MCF 10A (cell line): Measurements from ENCODE around the gene SNAP47. TPM values are rescaled to one million over a fixed set of nuclear protein-coding genes. Genes with fewer than 3 reads are reported as not detected.

ENCODE experiments used
- BruUV-seq: library from RNA; stranded (reverse); fragments of 400-500 nt; replicated peaks from 2 replicates; lab custom pipeline; 2021; lab: Mats Ljungman, UMichigan
- CTCF ChIA-PET: fragments of 300-600 bp; sonication (Branson Sonifier 250); formaldehyde crosslinking; extraction: SDS; loops from one replicate; lab custom pipeline; 2021; ENCODE audit warnings: antibody characterized with exemption, inconsistent platforms; lab: Yijun Ruan, JAX
- POLR2A ChIA-PET: fragments of 300-600, 350-650 bp; sonication (Branson Sonifier 250); formaldehyde crosslinking; extraction: SDS; loops from one replicate; lab custom pipeline; 2020; ENCODE audit warnings: antibody characterized with exemption, inconsistent platforms; lab: Yijun Ruan, JAX
- DNase-seq: peaks from one replicate; pipeline ENCODE4 v3.0.0-alpha.2; 2018; ENCODE audit not compliant: unreplicated experiment
- H3K27ac Mint-ChIP-seq: one replicate; pipeline ENCODE4 v1.8.0; 2022; ENCODE audit warnings: mild to moderate bottlenecking, low read depth, mixed read lengths; ENCODE audit not compliant: unreplicated experiment
- H3K27me3 Mint-ChIP-seq: one replicate; pipeline ENCODE4 v1.8.0; 2022; ENCODE audit warnings: mixed read lengths; ENCODE audit not compliant: insufficient read depth, unreplicated experiment
- H3K36me3 Mint-ChIP-seq: one replicate; pipeline ENCODE4 v1.8.0; 2022; ENCODE audit warnings: mild to moderate bottlenecking, moderate library complexity, mixed read lengths; ENCODE audit not compliant: insufficient read depth, unreplicated experiment
- H3K4me1 Mint-ChIP-seq: one replicate; pipeline ENCODE4 v1.8.0; 2022; ENCODE audit warnings: mixed read lengths; ENCODE audit not compliant: insufficient read depth, unreplicated experiment
- H3K4me3 Mint-ChIP-seq: one replicate; pipeline ENCODE4 v1.8.0; 2022; ENCODE audit warnings: mild to moderate bottlenecking, moderate library complexity, mixed read lengths; ENCODE audit not compliant: unreplicated experiment
- H3K9me3 Mint-ChIP-seq: one replicate; pipeline ENCODE4 v1.8.0; 2022; ENCODE audit warnings: mixed read lengths; ENCODE audit not compliant: unreplicated experiment
- intact Hi-C: fragments of 100-400 bp; cut with micrococcal nuclease; formaldehyde crosslinking; loops from 2 replicates; pipeline ENCODE4 v1.14.1; 2022
- total RNA-seq: library from RNA; stranded (reverse); gene quantifications from 2 replicates; pipeline ENCODE4 v1.2.3, GENCODE V29; 2022
- TF ChIP-seq, protein P1 (sequence below): fragments of 200-600 bp; IDR thresholded peaks from one replicate; pipeline ENCODE4 v1.8.0; 2022; ENCODE audit warnings: antibody characterized with exemption, mild to moderate bottlenecking; ENCODE audit not compliant: unreplicated experiment

SNAP47 gene
- total RNA-seq, 1 experiment from 2014 or later = 44.0 TPM

DNA sequence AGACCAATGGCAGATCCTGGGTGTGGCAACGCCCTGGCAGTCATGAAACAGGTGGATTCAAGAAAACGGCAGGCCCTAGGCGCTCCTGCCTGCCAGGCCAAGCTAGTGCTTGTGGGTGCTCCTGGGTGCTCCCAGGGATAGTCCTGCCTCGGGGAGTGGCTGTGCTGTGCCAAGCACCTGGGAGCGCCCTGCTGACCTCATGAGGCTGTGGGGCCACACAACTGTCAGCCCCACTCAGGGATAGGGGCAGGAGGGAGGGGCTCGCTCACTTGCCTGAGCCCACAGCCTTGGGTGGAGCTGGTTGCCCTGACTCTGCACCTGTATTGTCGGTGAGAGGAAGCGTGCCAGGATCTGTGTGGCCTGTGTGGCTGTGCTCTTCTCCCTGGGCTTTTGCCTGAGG, 9.4 kb downstream of the SNAP47 start:
- no peaks in the 10 kb centered on the region for H3K9me3 Mint-ChIP-seq
- H3K4me1 Mint-ChIP-seq = peaks cover 34% of the 10 kb centered on the region
- TF ChIP-seq, protein P1, sequence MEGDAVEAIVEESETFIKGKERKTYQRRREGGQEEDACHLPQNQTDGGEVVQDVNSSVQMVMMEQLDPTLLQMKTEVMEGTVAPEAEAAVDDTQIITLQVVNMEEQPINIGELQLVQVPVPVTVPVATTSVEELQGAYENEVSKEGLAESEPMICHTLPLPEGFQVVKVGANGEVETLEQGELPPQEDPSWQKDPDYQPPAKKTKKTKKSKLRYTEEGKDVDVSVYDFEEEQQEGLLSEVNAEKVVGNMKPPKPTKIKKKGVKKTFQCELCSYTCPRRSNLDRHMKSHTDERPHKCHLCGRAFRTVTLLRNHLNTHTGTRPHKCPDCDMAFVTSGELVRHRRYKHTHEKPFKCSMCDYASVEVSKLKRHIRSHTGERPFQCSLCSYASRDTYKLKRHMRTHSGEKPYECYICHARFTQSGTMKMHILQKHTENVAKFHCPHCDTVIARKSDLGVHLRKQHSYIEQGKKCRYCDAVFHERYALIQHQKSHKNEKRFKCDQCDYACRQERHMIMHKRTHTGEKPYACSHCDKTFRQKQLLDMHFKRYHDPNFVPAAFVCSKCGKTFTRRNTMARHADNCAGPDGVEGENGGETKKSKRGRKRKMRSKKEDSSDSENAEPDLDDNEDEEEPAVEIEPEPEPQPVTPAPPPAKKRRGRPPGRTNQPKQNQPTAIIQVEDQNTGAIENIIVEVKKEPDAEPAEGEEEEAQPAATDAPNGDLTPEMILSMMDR = no peak
- DNase-seq = no peak
- no TSS peak for BruUV-seq
- POLR2A ChIA-PET = interaction anchor here (0.8 to 2.5 kb wide), 5 partner anchors 9 to 204 kb away, joined by 3 to 13 read pairs (median 3); partner anchors contain the start of genes JMJD4, SNAP47 and WNT9A
- intact Hi-C loops = no loop called here
- no peak overlapping the region for H3K27ac Mint-ChIP-seq
- CTCF ChIA-PET = interaction anchor here (0.5 to 1.8 kb wide), 4 partner anchors 18 to 462 kb away, joined by 3 to 13 read pairs (median 4); no protein-coding TSS in a partner anchor
- H3K27me3 Mint-ChIP-seq = no peaks in the 10 kb centered on the region
- H3K36me3 Mint-ChIP-seq = peaks cover 22% of the 10 kb centered on the region
- H3K4me3 Mint-ChIP-seq = no peak overlapping the region

DNA sequence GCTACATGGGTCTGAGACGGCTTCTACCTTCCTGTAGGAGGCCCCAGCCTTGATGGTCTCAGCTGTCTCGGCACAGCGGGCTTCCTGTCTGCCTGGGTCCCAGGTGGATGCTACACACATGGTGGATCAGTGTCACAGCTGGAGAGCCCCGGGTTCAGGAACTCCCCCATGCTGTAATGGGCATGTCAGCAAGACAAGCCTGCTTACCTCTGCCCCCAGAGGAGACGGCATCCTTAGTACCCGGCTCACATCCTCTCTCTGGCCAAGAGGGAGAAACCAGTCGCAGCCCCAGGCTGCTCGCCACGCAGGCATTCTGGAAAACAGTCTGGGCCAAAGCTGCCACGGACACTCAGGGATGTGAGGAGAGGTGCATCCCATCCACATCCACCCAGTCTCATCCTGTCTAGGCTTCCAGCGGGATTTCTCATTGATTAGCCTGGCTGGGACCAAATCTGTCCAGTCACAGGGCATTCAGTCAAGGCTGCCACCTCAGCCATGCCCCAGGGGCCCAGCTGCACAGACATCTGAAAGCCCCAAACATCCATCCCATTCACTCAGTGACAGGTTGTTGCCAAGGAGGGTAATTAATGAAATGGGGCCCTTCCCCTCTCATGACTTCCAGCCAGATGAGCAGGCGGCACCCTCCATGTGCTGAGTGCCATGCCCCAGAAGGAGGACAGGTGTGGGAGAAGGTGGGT, 10.5 kb downstream of the SNAP47 start:
- Mint-ChIP-seq H3K4me3 (no peak overlapping the region), H3K27ac (no peak overlapping the region), H3K9me3 (no peaks in the 10 kb centered on the region), H3K4me1 (peaks cover 24% of the 10 kb centered on the region), H3K27me3 (no peaks in the 10 kb centered on the region), H3K36me3 (peaks cover 30% of the 10 kb centered on the region)
- ChIA-PET CTCF (interaction anchor here (0.6 to 1.8 kb wide), 5 partner anchors 10 to 461 kb away, joined by 3 to 13 read pairs (median 3); no protein-coding TSS in a partner anchor), POLR2A (interaction anchor here (2.5 kb wide), 1 partner anchor 10 kb away, joined by 13 read pairs; the partner anchor contains the start of genes JMJD4 and SNAP47)
- intact Hi-C loops = no loop called here
- DNase-seq = no peak
- TF ChIP-seq, protein P1 = no peak
- BruUV-seq = no TSS peak

DNA sequence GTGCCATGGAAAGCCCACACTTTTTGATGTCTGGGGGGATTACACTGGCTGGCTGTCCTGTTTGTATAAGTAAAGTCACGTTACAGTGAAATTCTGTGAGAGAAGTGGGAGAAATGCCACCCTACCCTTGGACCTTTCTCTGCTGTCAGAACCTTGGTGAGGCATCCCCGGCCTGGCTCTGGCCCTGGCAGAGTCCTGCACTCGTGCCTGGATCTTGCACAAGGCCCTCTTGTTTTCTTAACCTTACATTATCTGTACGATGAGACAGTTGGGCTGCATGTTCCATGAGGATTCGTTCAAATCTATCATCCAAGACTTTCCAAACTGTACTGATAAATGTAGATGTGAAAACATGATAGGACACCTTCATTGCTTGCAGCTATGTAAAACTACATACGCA, 11.4 kb downstream of the SNAP47 start:
- intact Hi-C loops = no loop called here
- BruUV-seq = no TSS peak
- Mint-ChIP-seq H3K9me3 (no peaks in the 10 kb centered on the region), H3K27ac (no peak overlapping the region), H3K27me3 (no peaks in the 10 kb centered on the region), H3K4me1 (peaks cover 15% of the 10 kb centered on the region), H3K4me3 (no peak overlapping the region), H3K36me3 (peaks cover 39% of the 10 kb centered on the region)
- CTCF ChIA-PET = interaction anchor here (0.8 to 0.9 kb wide), 2 partner anchors 9 to 16 kb away, joined by 3 read pairs; no protein-coding TSS in a partner anchor
- TF ChIP-seq, protein P1 = no peak
- no peak for DNase-seq
- POLR2A ChIA-PET = no interaction called here

DNA sequence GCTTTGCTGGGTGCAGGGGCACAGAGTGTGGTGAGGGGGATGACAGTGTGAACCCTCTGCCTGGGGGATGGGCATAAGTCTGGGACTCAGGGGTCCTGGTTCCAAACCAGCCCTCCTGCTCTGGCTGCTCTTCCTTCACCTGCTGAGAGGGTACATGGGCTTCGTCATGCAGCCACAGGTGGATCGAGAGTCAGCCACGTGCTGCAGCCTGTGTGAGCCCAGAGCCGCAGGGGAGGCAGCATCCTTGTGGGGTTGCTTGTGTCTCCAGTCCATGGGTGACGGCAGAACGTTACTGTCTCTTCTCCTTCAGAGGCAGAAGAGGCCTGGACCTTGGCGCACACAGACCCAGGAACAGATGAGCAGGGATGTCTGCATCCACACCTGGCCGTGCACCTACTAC, 12.1 kb downstream of the SNAP47 start:
- POLR2A ChIA-PET = interaction anchor here (1.0 kb wide), 1 partner anchor 184 kb away, joined by 6 read pairs; the partner anchor contains the start of gene ZNF678
- Mint-ChIP-seq H3K4me3 (no peak overlapping the region), H3K27ac (no peak overlapping the region), H3K4me1 (peaks cover 15% of the 10 kb centered on the region), H3K9me3 (no peaks in the 10 kb centered on the region), H3K27me3 (no peaks in the 10 kb centered on the region), H3K36me3 (peaks cover 44% of the 10 kb centered on the region)
- no peak for DNase-seq
- TF ChIP-seq, protein P1 = no peak
- no TSS peak for BruUV-seq
- intact Hi-C loops = no loop called here
- CTCF ChIA-PET = interaction anchor here (1.1 kb wide), 1 partner anchor 15 kb away, joined by 4 read pairs; no protein-coding TSS in a partner anchor
